ENCODE data around the gene SOX5. TPM values are rescaled to one million over a fixed set of nuclear protein-coding genes. Genes with fewer than 3 reads are reported as not detected.

SOX5 gene
- total and polyA plus RNA-seq, 12 donors: 0.47 to 10.4 (median 1.9) TPM

GRCh38 chr12:23628806-23629205 lies 320.7 kb downstream of the SOX5 start:
- H3K4me3 ChIP-seq: no peak overlapping the region
- no peaks in the 10 kb centered on the region for H3K9me3 ChIP-seq (replicated peaks in 1 of 3)
- no peak for DNase-seq
- H3K27ac ChIP-seq: no peak overlapping the region
- 45 to 58% (median 52%) methylated on average over 3 of the region's 3 CpGs for WGBS, 4 donors
- no peak for TF ChIP-seq POLR2A (IDR thresholded peaks at IDR 0.05)
- TF ChIP-seq CTCF (IDR thresholded peaks at IDR 0.05): no peak
- no peaks in the 10 kb centered on the region for H3K36me3 ChIP-seq (replicated peaks in 1 of 2)
- H3K4me1 ChIP-seq (replicated peaks in 1 of 2): no peaks in the 10 kb centered on the region
- intact Hi-C loops (cut with DNase I): no loop called here
- no peaks in the 10 kb centered on the region for H3K27me3 ChIP-seq

GRCh38 chr12:23626791-23627190 lies 322.7 kb downstream of the SOX5 start:
- DNase-seq: no peak
- H3K9me3 ChIP-seq (replicated peaks in 1 of 3): no peaks in the 10 kb centered on the region
- WGBS, 4 donors: 86 to 93% (median 91%) methylated on average over 3 of the region's 3 CpGs
- intact Hi-C loops (cut with DNase I): no loop called here
- no peak overlapping the region for H3K4me3 ChIP-seq
- H3K36me3 ChIP-seq (replicated peaks in 1 of 2): no peaks in the 10 kb centered on the region
- H3K4me1 ChIP-seq (replicated peaks in 1 of 2): no peaks in the 10 kb centered on the region
- TF ChIP-seq POLR2A (IDR thresholded peaks at IDR 0.05) (no peak), CTCF (IDR thresholded peaks at IDR 0.05) (no peak)
- H3K27ac ChIP-seq: no peak overlapping the region
- H3K27me3 ChIP-seq: no peaks in the 10 kb centered on the region

- WGBS, 4 donors: 18 to 40% (median 33%) methylated on average over 2 of the region's 2 CpGs
- no peaks in the 10 kb centered on the region for H3K27me3 ChIP-seq
- no peaks in the 10 kb centered on the region for H3K36me3 ChIP-seq (replicated peaks in 1 of 2)
- no peaks in the 10 kb centered on the region for H3K9me3 ChIP-seq (replicated peaks in 1 of 3)
- no peak overlapping the region for H3K4me3 ChIP-seq
- intact Hi-C loops (cut with DNase I): no loop called here
- no peaks in the 10 kb centered on the region for H3K4me1 ChIP-seq (replicated peaks in 1 of 2)
- TF ChIP-seq CTCF (IDR thresholded peaks at IDR 0.05): no peak
- no peak for TF ChIP-seq POLR2A (IDR thresholded peaks at IDR 0.05)
- H3K27ac ChIP-seq: no peak overlapping the region
- no peak for DNase-seq
Observed at GRCh38 chr12:23621900-23622299, 327.6 kb downstream of the SOX5 start.

GRCh38 chr12:23618718-23619117 lies 330.8 kb downstream of the SOX5 start:
- no peaks in the 10 kb centered on the region for H3K36me3 ChIP-seq (replicated peaks in 1 of 2)
- no peak overlapping the region for H3K27ac ChIP-seq
- WGBS, 4 donors: 69 to 86% (median 75%) methylated on average over 1 of the region's 1 CpG
- TF ChIP-seq POLR2A (IDR thresholded peaks at IDR 0.05) (no peak), CTCF (IDR thresholded peaks at IDR 0.05) (no peak)
- H3K27me3 ChIP-seq: no peaks in the 10 kb centered on the region
- DNase-seq: no peak
- no peaks in the 10 kb centered on the region for H3K4me1 ChIP-seq (replicated peaks in 1 of 2)
- H3K9me3 ChIP-seq (replicated peaks in 1 of 3): no peaks in the 10 kb centered on the region
- intact Hi-C loops (cut with DNase I): no loop called here
- H3K4me3 ChIP-seq: no peak overlapping the region

All from adrenal gland (tissue), 12 donors.